Peyer's patch (tissue), 4 donors: Measurements from ENCODE around the gene PRSS12.

ENCODE experiments used
- POLR2A ChIP-seq, 2 donors: fragments of 450-650 bp; IDR thresholded peaks; one replicate each; pipeline ENCODE4 v1.5.1; 2017; ENCODE audit warnings: antibody characterized with exemption in 2 of 2, mild to moderate bottlenecking in 2 of 2, moderate library complexity in 2 of 2
- TF ChIP-seq, protein P1 (sequence below), 6 experiments: fragments of 450-650 bp in 4 of 6; fragments of 200-600 bp in 2 of 6; sonication (generic) in 1 of 6; IDR thresholded peaks; one replicate each; pipeline ENCODE4 v1.5.1; 2017 to 2019; ENCODE audit warnings: antibody characterized with exemption in 6 of 6, mild to moderate bottlenecking in 3 of 6, moderate library complexity in 1 of 6

DNA sequence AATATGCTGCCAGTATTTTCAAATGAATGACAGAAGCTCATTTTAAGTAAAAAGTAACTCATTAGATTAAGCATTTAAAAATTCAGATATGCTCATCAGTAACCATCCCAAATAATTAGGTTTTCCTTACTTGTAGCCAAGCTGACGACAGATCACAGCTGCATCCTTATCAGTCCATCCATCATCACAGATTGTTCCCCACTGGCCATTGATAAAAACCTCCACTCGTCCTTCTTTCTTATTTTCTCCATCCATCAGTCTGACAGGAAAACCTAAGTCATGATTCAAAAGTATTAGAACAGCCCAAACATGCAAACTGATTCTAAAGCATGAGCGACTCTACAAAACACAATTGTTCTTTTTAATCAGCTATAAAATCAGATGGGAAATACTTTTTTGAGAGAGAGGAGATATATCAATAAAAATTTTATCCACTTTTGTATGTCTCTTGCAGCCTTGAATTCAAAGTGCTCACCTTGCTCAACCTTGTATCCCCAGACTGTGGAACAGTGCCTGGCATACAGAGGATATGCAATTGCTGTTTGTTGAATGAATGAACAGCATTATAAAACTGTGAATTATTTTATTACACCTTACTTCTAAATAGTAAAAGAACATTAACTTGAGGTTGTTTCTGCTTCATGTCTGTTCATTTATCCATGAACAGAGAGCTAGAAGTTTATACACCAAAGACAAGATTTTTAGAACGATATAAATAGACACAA, 44.3 kb downstream of the PRSS12 start:
- TF ChIP-seq, protein P1, sequence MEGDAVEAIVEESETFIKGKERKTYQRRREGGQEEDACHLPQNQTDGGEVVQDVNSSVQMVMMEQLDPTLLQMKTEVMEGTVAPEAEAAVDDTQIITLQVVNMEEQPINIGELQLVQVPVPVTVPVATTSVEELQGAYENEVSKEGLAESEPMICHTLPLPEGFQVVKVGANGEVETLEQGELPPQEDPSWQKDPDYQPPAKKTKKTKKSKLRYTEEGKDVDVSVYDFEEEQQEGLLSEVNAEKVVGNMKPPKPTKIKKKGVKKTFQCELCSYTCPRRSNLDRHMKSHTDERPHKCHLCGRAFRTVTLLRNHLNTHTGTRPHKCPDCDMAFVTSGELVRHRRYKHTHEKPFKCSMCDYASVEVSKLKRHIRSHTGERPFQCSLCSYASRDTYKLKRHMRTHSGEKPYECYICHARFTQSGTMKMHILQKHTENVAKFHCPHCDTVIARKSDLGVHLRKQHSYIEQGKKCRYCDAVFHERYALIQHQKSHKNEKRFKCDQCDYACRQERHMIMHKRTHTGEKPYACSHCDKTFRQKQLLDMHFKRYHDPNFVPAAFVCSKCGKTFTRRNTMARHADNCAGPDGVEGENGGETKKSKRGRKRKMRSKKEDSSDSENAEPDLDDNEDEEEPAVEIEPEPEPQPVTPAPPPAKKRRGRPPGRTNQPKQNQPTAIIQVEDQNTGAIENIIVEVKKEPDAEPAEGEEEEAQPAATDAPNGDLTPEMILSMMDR (IDR thresholded peaks at IDR 0.05), result no peak
- TF ChIP-seq POLR2A (IDR thresholded peaks at IDR 0.05), result no peak
